ENCODE measurements around the gene RAMAC.
"Not testable (repeated sequence)": the region's sequence is repeated elsewhere in the genome, so short reads cannot be mapped to it uniquely, and the experiment has no call there.

RAMAC gene

GRCh38 chr15:82985688-82986441, at the start of gene RAMAC:
Gene RAMAC (plus strand): TSS chr15:82986210. CDS start chr15:82989019, 2,809 bp downstream.
- DNase-seq (ENCODE audit: low read depth in 1 of 2, low spot score in 1 of 2) = peak; percentile 78 to 91

- DNase-seq (ENCODE audit: low read depth in 1 of 2, low spot score in 1 of 2) = no peak
These were observed 48.9 kb upstream of the RAMAC start for GRCh38 chr15:82936966-82937711.

- no peak for DNase-seq (ENCODE audit: low read depth in 1 of 2, low spot score in 1 of 2)
These were observed 48.3 kb upstream of the RAMAC start for GRCh38 chr15:82937712-82938058.

GRCh38 chr15:82939678-82940077, 46.3 kb upstream of the RAMAC start:
- DNase-seq (ENCODE audit: low read depth in 1 of 2, low spot score in 1 of 2) = not testable (repeated sequence)

- no peak for DNase-seq (ENCODE audit: low read depth in 1 of 2, low spot score in 1 of 2)
These were observed 43.3 kb upstream of the RAMAC start for GRCh38 chr15:82942691-82943090.

GRCh38 chr15:82943176-82943575, 42.8 kb upstream of the RAMAC start:
- DNase-seq (ENCODE audit: low read depth in 1 of 2, low spot score in 1 of 2) = no peak

- DNase-seq (ENCODE audit: low read depth in 1 of 2, low spot score in 1 of 2) = no peak
These were observed 42.0 kb upstream of the RAMAC start for GRCh38 chr15:82944056-82944455.

GRCh38 chr15:82944821-82945220, 41.2 kb upstream of the RAMAC start:
- DNase-seq (ENCODE audit: low read depth in 1 of 2, low spot score in 1 of 2) = no peak

- no peak for DNase-seq (ENCODE audit: low read depth in 1 of 2, low spot score in 1 of 2)
These were observed 40.7 kb upstream of the RAMAC start for GRCh38 chr15:82945326-82945725.

GRCh38 chr15:82946155-82946701, 39.8 kb upstream of the RAMAC start:
- no peak for DNase-seq (ENCODE audit: low read depth in 1 of 2, low spot score in 1 of 2)

- no peak for DNase-seq (ENCODE audit: low read depth in 1 of 2, low spot score in 1 of 2)
These were observed 35.7 kb upstream of the RAMAC start for GRCh38 chr15:82950295-82950694.

GRCh38 chr15:82950746-82951370, 35.2 kb upstream of the RAMAC start:
- no peak for DNase-seq (ENCODE audit: low read depth in 1 of 2, low spot score in 1 of 2)

- no peak for DNase-seq (ENCODE audit: low read depth in 1 of 2, low spot score in 1 of 2)
These were observed 34.4 kb upstream of the RAMAC start for GRCh38 chr15:82951472-82952157.

GRCh38 chr15:82952158-82953081, 33.6 kb upstream of the RAMAC start, which contains the start of gene HOMER2:
Gene HOMER2 (minus strand): TSS chr15:82952720. CDS start chr15:82952535, 185 bp downstream.
- no peak for DNase-seq (ENCODE audit: low read depth in 1 of 2, low spot score in 1 of 2)

- DNase-seq (ENCODE audit: low read depth in 1 of 2, low spot score in 1 of 2) = no peak
These were observed 27.4 kb upstream of the RAMAC start for GRCh38 chr15:82958638-82959037.

GRCh38 chr15:82959423-82959822, 26.6 kb upstream of the RAMAC start:
- DNase-seq (ENCODE audit: low read depth in 1 of 2, low spot score in 1 of 2) = no peak

GRCh38 chr15:82960766-82961165, 25.2 kb upstream of the RAMAC start:
- no peak for DNase-seq (ENCODE audit: low read depth in 1 of 2, low spot score in 1 of 2)

GRCh38 chr15:82963471-82964341, 22.3 kb upstream of the RAMAC start:
- DNase-seq (ENCODE audit: low read depth in 1 of 2, low spot score in 1 of 2) = no peak

- DNase-seq (ENCODE audit: low read depth in 1 of 2, low spot score in 1 of 2) = no peak
These were observed 21.1 kb upstream of the RAMAC start for GRCh38 chr15:82964890-82965289.
